DLD1 (cell line): Measurements from ENCODE around the gene UNC93B1.

Experiments
- in situ Hi-C: cut with HindIII; loops from 2 replicates; pipeline ENCODE4 v1.10.0; 2017; ENCODE audit warnings: low sequenced_read_pairs

Gene UNC93B1

GRCh38 chr11:68040957-68041591 lies 37.2 kb upstream of the UNC93B1 start:
- in situ Hi-C loops, result no loop called here

GRCh38 chr11:68040101-68040956 lies 36.4 kb upstream of the UNC93B1 start:
- in situ Hi-C loops, result no loop called here

DNA sequence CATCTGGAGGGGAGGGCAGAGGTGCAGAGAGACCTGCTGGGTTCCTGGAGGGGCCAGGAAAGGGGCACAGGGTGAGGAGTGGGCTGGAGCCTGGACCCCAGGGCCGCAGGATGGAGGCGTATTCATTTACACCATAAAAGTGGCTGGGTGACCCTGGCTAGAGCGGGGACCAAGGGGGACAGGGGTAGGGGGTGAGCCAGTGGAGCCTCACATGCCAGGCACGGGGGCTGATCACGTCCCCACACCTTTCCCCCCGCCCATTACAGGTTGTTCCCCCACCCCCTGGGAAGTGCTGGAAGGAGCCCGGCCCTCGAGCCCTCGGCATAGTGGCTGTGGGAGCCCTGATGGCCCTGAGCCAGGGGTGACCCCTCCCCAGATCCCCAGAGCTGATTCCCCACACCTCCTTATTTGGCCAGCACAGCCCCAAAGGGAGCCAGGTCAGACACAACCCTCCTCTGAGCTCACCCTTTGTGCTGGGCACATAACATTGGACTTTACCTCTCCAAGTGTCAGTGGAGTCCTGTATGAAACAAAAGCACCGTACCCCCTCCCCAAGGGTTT lies 35.7 kb upstream of the UNC93B1 start:
- in situ Hi-C loops, result no loop called here

DNA sequence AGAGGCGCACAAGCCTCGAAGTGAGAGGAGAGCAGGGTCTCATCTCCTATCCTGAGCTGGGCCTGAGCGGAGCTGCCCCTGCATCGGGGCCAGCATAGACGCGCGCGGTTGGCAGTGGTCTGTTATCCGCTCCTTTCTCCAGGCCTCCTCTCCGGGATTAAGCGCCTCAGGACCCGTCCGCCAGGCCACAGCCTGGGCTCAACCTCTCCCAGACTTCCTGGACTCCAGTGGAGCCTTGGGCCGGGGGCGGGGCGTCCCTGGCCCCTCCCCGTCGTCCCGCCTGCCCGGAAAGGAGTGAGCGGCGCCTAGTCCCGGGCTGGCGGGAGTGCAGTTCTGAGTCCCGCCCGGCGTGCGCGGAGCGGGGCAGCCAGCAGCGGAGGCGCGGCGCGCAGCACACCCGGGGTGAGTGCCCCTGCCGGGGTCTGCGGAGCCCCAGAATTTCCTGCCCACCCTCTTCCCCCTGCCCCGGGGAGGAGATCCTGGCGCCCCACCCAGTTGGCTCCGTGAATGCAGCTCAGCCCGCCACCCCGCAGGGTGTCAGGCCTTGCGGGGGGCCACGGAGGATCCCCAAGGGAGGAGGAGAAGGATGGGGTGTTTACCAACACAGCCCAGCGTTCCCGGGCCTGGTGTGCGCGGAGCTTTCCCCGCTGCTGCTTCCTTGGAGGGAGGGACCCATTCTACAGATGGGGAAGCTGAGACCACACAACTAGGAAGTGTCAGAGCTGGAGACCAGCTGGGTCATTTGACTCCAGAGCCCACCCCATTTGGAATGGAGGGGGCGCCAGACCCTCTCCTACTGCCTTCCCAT lies 35.0 kb upstream of the UNC93B1 start, which contains the start of gene TCIRG1:
Gene TCIRG1, plus strand, starts transcription at position 308 of the 808 bp plus-strand sequence. CDS start 2,247 bp downstream, outside the sequence.
- in situ Hi-C loops, result no loop called here

GRCh38 chr11:68038226-68038717 lies 34.4 kb upstream of the UNC93B1 start:
- in situ Hi-C loops, result no loop called here

GRCh38 chr11:68037411-68038225 lies 33.7 kb upstream of the UNC93B1 start:
- in situ Hi-C loops, result no loop called here

DNA sequence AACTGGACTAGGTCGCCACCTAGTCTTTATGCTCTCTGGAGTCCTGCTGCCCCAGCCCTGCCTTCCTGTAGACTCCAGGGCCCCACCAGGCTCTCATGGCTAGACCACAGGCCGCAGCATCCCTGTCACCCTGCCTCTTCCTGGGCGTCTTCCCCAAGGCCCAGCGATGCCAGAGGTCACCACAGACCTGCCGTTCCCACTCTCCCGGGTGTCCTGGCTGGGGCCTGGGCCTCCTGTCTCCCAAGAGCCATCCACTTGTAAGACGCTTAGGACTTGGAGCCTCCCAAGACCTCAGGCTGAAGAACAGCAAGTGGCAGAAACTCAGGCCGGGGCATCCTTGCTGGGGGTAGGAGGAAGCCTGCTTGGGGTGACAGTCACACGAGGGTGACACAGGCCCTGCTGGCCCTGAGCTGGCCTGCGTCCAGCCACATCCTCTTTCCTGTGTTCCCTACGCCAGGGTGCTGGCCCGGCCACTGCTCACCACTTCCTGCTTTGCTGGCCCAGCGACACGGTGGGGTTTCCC lies 32.9 kb upstream of the UNC93B1 start:
- in situ Hi-C loops, result no loop called here

GRCh38 chr11:68036141-68036716 lies 32.3 kb upstream of the UNC93B1 start:
- in situ Hi-C loops, result no loop called here

GRCh38 chr11:68035266-68035876 lies 31.5 kb upstream of the UNC93B1 start:
- in situ Hi-C loops, result no loop called here

GRCh38 chr11:68033708-68034045 lies 29.8 kb upstream of the UNC93B1 start:
- in situ Hi-C loops, result no loop called here

DNA sequence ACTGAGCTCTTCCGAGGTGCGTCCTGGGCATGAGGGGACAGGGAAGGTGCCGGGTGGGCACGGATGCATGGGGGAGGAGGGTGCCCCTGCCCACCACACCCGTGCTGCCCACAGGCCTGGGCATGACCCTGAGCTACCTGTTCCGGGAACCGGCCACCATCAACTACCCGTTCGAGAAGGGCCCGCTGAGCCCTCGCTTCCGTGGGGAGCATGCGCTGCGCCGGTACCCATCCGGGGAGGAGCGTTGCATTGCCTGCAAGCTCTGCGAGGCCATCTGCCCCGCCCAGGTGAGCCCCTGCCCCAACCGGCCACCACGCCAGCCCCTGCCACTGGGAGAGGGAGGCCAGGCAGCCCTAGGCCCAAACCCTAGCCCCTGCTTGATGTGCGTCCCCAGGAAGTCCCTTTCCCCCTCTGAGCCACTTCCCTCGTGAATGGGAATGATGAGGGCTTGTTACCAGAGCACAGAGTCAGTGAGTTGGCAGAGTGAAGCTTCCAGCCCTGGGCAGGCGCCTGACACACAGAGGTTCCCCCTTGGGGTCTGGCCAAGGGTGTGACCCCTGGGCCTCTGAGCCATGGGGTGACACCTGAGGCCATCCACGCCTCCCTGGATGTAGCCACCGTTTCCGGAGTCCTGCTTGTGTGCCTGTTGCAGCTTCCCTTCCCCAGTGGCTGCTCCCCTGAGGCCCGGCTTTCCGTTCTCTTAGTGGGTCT lies 29.3 kb upstream of the UNC93B1 start:
- in situ Hi-C loops, result no loop called here

DNA sequence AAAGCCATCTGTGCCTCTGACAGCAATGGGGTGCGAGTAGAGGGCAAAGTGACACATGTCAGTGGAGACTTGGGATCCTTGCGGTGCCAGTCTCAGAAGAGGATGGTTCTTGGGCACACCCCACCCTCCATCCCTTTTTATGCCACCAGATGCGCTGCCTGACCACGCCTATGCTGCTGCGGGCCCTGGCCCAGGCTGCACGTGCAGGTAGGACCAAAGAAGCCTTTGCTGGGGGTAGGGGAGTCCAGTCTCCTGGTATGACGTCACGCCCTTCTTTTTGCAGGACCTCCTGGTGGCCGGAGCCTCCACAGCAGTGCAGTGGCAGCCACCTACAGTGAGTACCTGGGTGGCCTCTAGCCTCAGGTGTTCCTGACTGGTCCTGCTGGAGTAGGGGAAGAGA lies 28.1 kb upstream of the UNC93B1 start:
- in situ Hi-C loops, result no loop called here

GRCh38 chr11:68031144-68031464 lies 27.2 kb upstream of the UNC93B1 start:
- in situ Hi-C loops, result no loop called here

DNA sequence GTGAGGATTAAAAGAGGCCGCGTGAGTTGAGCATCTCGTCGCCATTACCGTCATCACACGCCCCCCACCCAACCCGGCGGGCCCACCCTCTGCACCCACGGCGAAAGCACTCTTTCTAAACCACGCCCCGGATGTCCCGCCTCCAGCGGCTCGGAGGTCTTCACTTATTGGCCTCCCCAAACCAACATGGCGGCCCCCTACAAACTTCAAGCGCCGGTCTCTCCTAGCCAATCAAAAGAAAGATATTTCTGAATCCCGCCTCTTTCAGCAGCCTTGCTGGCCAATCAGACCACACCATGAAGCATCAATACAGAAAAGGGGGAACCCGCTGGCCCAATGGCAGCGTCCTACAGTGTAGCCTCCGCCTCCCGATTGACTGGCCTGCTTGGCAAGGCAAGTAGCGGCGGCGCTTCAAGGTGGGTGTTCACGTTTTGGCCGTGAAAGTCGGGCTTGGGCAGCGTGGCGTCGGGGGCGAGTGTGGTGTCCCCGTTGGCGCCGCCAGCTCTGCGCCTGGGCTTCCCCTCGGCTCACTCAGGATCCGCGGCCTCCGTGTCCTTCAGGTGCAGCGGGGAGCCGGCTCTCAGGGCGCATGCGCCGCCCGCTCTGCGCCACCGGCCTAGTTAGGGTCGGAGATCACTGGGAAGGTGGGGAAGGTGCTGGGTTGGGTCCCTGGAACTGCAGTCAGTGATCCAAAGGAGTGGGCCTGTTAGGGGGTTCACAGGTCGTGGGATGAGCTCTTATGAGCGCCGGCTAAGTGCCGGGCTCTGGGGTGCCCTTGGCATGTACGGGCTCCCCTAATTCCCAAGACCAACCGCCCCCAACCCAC lies 26.6 kb upstream of the UNC93B1 start, which contains the start of gene NDUFS8:
Gene NDUFS8, plus strand, starts transcription at position 364 of the 826 bp plus-strand sequence. CDS start 1,471 bp downstream, outside the sequence.
- in situ Hi-C loops, result no loop called here

- in situ Hi-C loops, result no loop called here
These were observed 25.1 kb upstream of the UNC93B1 start for GRCh38 chr11:68028802-68029545.

DNA sequence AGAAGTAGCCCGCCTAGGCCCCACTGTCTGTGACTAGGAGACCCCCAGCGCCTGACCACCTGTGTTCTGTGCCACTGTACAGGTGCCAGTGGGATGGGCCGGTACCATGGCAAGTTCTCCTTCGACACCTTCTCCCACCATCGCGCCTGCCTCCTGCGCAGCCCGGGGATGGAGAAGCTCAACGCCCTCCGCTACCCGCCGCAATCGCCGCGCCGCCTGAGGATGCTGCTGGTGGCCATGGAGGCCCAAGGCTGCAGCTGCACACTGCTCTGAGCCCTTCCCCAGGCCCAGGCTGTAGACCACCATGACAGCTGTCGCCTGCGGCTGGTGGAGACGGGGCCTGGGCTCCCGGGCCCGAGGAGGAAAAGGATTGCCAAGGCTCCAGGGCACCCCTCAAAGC lies 23.8 kb upstream of the UNC93B1 start:
- in situ Hi-C loops, result no loop called here
